ENCODE measurements around the gene FGD2.
A peak's percentile ranks its signal among the peaks of the same experiment; 100 is the strongest.
"Not testable (repeated sequence)": the region's sequence is repeated elsewhere in the genome, so short reads cannot be mapped to it uniquely, and the experiment has no call there.

Gene FGD2

DNA sequence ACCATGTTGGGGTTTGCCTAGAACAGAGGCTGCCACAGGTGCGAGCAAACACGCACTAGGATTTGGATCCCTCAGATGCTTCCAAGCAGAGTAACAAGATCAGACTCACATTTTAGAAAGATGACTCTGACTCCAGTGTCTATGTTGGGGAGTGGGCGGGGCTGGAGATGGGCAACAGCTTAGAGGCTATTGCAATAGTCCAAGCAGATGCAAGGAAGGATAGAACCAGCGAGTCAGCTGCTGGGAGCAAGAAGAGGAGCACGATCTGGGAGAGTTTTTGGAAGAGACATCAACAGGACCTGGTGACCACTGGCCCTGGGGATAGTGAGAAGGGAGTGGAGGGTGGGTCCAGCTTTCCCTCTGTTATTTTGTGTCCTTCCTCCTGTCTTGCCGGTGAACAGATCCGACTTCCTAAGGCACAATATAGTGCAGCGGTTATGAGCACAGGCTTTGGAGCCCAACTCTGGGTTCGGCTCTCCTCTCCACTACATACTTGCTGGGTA, 52.7 kb downstream of the FGD2 start:
- DNase-seq (ENCODE audit: extremely low read depth, low read depth): peak; percentile 23
- TF ChIP-seq, protein P1, sequence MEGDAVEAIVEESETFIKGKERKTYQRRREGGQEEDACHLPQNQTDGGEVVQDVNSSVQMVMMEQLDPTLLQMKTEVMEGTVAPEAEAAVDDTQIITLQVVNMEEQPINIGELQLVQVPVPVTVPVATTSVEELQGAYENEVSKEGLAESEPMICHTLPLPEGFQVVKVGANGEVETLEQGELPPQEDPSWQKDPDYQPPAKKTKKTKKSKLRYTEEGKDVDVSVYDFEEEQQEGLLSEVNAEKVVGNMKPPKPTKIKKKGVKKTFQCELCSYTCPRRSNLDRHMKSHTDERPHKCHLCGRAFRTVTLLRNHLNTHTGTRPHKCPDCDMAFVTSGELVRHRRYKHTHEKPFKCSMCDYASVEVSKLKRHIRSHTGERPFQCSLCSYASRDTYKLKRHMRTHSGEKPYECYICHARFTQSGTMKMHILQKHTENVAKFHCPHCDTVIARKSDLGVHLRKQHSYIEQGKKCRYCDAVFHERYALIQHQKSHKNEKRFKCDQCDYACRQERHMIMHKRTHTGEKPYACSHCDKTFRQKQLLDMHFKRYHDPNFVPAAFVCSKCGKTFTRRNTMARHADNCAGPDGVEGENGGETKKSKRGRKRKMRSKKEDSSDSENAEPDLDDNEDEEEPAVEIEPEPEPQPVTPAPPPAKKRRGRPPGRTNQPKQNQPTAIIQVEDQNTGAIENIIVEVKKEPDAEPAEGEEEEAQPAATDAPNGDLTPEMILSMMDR (IDR thresholded peaks at IDR 0.05; ENCODE audit: low read depth, low read length): no peak

DNA sequence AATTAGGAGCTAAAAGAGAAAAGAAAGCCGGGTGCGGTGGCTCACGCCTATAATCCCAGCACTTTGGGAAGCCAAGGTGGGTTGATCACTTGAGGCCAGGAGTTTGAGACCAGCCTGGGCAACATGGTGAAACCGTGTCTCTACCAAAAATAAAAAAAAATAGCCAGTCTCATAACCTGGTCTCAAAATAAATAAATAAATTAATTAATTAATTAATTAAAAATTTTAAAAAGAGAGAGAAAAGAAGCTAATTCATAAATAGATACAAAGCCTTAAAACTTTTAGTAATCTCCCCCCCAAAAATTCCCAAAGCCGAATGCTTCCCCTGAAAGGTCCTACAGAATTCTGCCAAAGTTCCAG, 53.5 kb downstream of the FGD2 start:
- not testable (repeated sequence) for DNase-seq (ENCODE audit: extremely low read depth, low read depth)

DNA sequence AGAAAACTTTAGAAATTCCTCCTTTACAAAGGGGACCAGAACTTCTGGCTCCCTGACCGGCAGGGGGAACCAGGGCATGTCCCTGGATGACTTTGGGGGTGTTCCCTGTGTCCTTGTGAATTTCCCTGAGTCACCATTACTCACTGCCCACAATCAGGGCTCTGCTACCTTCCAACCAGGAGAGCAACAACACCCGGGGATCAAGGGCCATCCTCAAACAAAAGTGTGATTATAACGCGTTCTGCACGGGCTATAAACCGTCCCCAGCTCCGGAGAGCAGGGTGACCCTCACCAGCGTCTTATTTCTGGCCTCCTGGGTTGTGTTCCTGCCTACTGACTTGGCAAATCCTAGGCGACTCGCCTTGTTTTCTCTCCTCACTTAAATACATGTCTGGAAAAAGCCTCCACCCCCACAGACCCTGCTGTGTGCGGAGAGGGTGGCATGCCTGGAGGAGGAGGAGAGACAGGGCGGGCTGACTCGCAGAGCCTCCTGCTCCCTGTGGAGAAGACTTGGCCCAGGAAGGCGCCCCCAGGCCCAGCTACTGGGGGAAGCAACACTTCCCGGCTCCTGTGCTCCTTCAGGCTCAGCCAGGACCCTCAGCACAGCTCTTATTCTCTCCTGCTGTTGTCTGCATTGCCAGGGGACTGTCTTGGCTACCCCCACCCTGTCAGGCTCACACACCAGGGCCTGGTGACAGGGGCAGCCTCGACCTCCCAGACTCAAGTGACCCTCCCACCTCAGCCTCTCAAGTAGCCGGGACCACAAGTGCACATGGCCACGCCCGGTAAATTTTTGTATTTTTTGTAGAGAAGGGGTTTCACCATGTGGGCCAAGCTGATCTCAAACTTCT, 54.1 kb downstream of the FGD2 start:
- DNase-seq (ENCODE audit: extremely low read depth, low read depth): peak; percentile 89
- TF ChIP-seq, protein P1 (IDR thresholded peaks at IDR 0.05; ENCODE audit: low read depth, low read length): peak; percentile 86

DNA sequence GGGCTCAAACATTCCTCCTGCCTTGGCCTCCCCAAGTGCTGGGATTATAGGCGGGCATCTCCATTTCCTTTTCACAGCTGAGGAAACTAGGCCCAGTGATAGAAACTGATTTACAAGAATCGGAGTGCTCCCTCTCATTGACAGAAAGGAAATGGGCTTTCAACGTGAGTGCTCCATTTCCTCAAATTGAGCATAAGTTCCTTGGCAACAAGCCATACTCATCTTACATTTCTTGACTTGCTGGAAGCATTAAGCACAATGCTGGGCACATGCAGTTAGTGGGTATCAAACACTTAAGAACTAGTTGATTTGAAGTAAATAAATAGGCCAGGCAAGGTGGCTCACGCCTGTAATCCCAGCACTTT, 54.7 kb downstream of the FGD2 start:
- TF ChIP-seq, protein P1 (IDR thresholded peaks at IDR 0.05; ENCODE audit: low read depth, low read length): no peak
- no peak for DNase-seq (ENCODE audit: extremely low read depth, low read depth)

DNA sequence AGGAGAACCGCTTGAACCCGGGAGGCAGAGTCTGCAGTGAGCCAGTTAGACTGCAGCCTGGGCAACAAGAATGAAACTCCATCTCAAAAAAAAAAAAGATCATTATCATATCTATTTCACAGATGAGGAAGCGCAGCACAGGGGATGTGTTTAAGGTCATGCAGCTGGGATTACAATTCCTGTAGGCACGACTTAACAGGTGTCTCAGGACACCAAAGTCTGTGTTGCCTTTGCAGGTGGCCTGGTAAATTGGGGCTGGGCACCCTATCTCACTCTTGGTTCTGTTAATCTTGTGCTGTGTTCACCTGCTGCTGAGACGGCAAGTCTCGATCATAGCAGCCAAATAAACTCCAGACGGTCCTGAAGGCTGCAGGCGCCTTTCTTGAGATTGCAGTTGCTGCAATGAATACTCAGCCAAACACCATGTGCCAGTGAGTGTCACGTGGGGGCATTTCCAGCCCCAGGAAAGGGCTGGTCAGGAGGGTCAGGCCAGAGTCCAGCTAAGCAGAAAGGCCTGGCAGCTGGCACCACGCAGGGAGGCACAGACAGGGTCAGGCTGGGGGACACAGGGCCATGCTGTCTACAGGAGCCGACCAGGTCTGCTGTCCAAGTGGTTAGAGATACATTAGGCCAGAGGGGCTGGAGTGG, 55.8 kb downstream of the FGD2 start:
- no peak for DNase-seq (ENCODE audit: extremely low read depth, low read depth)
- TF ChIP-seq, protein P1 (IDR thresholded peaks at IDR 0.05; ENCODE audit: low read depth, low read length): no peak

DNA sequence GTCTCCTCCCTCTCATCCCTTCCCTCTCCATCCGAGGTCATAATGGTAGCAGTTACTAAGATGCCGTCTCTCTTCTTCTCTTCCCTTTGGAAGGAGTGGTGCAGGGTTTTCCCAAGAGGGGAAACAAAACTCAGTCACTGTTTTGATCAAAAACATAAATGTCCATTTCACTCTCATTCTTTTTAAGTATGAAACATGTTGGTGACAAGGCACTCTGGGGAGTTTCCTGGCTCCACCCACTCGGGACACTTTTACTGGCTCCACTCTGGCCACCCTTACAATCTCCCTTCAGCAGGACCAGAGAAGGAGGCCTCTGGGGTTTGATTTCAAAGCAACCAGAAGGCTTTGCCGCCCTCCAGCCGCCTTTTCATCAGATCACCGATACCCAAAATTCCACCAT, 57.0 kb downstream of the FGD2 start:
- TF ChIP-seq, protein P1 (IDR thresholded peaks at IDR 0.05; ENCODE audit: low read depth, low read length): no peak
- no peak for DNase-seq (ENCODE audit: extremely low read depth, low read depth)

DNA sequence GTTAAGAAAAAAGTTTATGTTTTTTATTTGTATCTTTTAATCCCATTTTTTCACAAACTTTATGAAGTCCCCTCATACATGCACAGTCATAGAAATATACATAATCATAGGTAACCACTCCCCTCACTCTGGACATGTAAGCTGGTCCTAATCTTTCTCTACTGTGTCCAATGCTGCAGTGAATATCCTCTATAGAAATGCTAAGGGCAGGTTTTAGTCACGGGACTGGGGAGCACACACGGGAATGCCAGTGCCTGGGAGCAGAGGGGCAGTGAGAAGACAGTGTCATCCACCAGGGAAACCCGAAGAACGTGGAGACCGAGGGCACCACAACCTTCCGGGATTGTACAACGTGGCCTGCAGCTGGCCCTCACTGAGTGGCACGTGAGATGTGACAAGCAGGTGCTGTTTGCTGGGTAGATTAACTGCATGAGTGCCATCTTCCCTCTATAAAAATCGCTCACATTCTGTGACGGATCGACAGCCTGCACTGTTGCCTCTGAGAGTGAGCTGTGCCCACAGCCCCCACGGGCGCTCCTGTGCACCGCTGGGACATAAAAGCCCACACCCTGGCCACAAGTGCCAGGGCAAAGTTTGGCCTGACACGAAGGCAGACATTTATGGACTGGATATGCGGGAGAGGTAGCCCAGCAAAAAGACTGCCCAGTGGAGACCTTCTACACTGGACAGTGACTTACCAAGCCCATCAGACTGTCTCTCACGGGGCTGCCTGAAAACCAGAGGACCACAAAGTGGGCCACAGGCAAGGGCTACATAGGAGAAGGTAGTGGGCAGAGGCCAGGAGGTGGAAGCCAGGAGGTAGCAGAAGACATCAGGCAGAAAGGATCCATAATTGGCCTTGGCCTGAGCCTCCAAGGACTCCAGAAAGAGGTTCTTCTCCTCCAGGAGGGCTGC, 63.2 kb downstream of the FGD2 start:
- no peak for DNase-seq (ENCODE audit: extremely low read depth, low read depth)
- TF ChIP-seq, protein P1 (IDR thresholded peaks at IDR 0.05; ENCODE audit: low read depth, low read length): no peak

All from AG09319 (cell line).